ENCODE data around the gene AOPEP. TPM values are rescaled to one million over a fixed set of nuclear protein-coding genes. Genes with fewer than 3 reads are reported as not detected.

AOPEP gene
- total RNA-seq, 1 donor from 2014 or later = 175 TPM

- H3K9me3 ChIP-seq (replicated peaks) = peaks cover 3% of the 10 kb centered on the region
- H3K4me1 ChIP-seq = peaks cover 67% of the 10 kb centered on the region
- H3K27ac ChIP-seq (replicated peaks) = peak overlapping the region; percentile 77
- no peaks in the 10 kb centered on the region for H3K36me3 ChIP-seq
- TF ChIP-seq CTCF (IDR thresholded peaks at IDR 0.05; ENCODE audit: borderline replicate concordance) = no peak
- H3K27me3 ChIP-seq (ENCODE audit: low read depth) = no peaks in the 10 kb centered on the region
- DNase-seq = no peak
- intact Hi-C loops (cut with micrococcal nuclease) = no loop called here
- no peak overlapping the region for H3K4me3 ChIP-seq
Measured at GRCh38 chr9:94881940-94882339, 155.4 kb downstream of the AOPEP start.

GRCh38 chr9:94882966-94883641, 156.6 kb downstream of the AOPEP start:
- intact Hi-C loops (cut with micrococcal nuclease) = no loop called here
- no peak for TF ChIP-seq CTCF (IDR thresholded peaks at IDR 0.05; ENCODE audit: borderline replicate concordance)
- H3K4me1 ChIP-seq = peaks cover 66% of the 10 kb centered on the region

GRCh38 chr9:94885854-94886447, 159.5 kb downstream of the AOPEP start:
- Histone ChIP-seq H3K4me3 (no peak overlapping the region), H3K9me3 (replicated peaks) (peaks cover 7% of the 10 kb centered on the region), H3K36me3 (no peaks in the 10 kb centered on the region), H3K4me1 (peaks cover 48% of the 10 kb centered on the region), H3K27ac (replicated peaks) (peak overlapping the region; percentile 61), H3K27me3 (ENCODE audit: low read depth) (no peaks in the 10 kb centered on the region)
- no peak for TF ChIP-seq CTCF (IDR thresholded peaks at IDR 0.05; ENCODE audit: borderline replicate concordance)
- intact Hi-C loops (cut with micrococcal nuclease) = no loop called here
- no peak for DNase-seq

More at GRCh38 chr9:94882966-94883641, 156.6 kb downstream of the AOPEP start:
- H3K27ac ChIP-seq (replicated peaks) = peak overlapping the region; percentile 77
- no peak overlapping the region for H3K4me3 ChIP-seq
- no peaks in the 10 kb centered on the region for H3K27me3 ChIP-seq (ENCODE audit: low read depth)
- no peak for DNase-seq
- no peaks in the 10 kb centered on the region for H3K36me3 ChIP-seq
- peaks cover 3% of the 10 kb centered on the region for H3K9me3 ChIP-seq (replicated peaks)

GRCh38 chr9:94887721-94888120, 161.2 kb downstream of the AOPEP start:
- H3K27me3 ChIP-seq (ENCODE audit: low read depth) = no peaks in the 10 kb centered on the region
- intact Hi-C loops (cut with micrococcal nuclease) = no loop called here
- peaks cover 30% of the 10 kb centered on the region for H3K4me1 ChIP-seq
- peaks cover 15% of the 10 kb centered on the region for H3K9me3 ChIP-seq (replicated peaks)
- no peak overlapping the region for H3K4me3 ChIP-seq
- TF ChIP-seq CTCF (IDR thresholded peaks at IDR 0.05; ENCODE audit: borderline replicate concordance) = no peak
- no peaks in the 10 kb centered on the region for H3K36me3 ChIP-seq
- no peak for DNase-seq
- H3K27ac ChIP-seq (replicated peaks) = no peak overlapping the region

- Histone ChIP-seq H3K9me3 (replicated peaks) (peaks cover 15% of the 10 kb centered on the region), H3K27ac (replicated peaks) (no peak overlapping the region), H3K4me1 (peaks cover 21% of the 10 kb centered on the region), H3K27me3 (ENCODE audit: low read depth) (no peaks in the 10 kb centered on the region), H3K36me3 (no peaks in the 10 kb centered on the region), H3K4me3 (no peak overlapping the region)
- intact Hi-C loops (cut with micrococcal nuclease) = no loop called here
- TF ChIP-seq CTCF (IDR thresholded peaks at IDR 0.05; ENCODE audit: borderline replicate concordance) = no peak
- no peak for DNase-seq
Measured at GRCh38 chr9:94888775-94889174, 162.3 kb downstream of the AOPEP start.
